ENCODE data around the gene DAZL. TPM values are rescaled to one million over a fixed set of nuclear protein-coding genes. Genes with fewer than 3 reads are reported as not detected.

The DAZL gene
- total and polyA plus RNA-seq, 9 of the 15 experiments (the other 6 are each of a cell fraction or from before 2014, with no cell fraction given) = not detected

DNA sequence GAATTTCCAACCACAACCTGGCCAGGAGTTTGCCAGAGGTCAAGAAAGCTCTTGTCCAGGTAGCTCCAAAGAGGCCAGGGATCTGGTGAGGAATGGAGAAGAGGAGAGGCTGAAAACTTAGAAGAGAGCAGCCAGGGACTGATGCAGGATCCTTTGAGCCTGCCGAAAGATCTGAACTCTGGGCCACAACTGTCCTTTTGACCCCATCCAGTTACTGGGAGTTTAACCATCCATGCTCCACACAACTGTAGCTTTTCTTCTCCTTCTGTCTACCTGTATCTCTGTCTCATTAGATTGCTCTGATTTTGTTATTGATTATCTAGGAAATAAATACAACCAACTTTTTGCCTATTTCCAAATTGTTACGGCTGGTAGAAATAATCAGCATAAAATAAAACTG, 36.7 kb downstream of the DAZL start:
- FAIRE-seq (no peak), ATAC-seq (no peak), DNase-seq (ENCODE audit: extremely low read depth in 1 of 4, low spot score in 3 of 4) (no peak)
- Histone ChIP-seq H3K4me2 (ENCODE audit: insufficient read depth, low read length) (no peak overlapping the region), H2AFZ (ENCODE audit: low read depth, low read length) (no peak overlapping the region), H3K4me3 (no peak overlapping the region), H3K36me3 (ENCODE audit: control insufficient read depth, insufficient read depth, low read length) (no peaks in the 10 kb centered on the region), H3K9me3 (replicated peaks; ENCODE audit: control insufficient read depth, insufficient read depth, low read depth, low read length) (no peaks in the 10 kb centered on the region), H3K4me1 (replicated peaks in 1 of 2; ENCODE audit: control insufficient read depth in 2 of 2, insufficient read depth in 2 of 2, low read length in 2 of 2) (no peaks in the 10 kb centered on the region), H4K20me1 (replicated peaks; ENCODE audit: control insufficient read depth, insufficient read depth, low read length) (no peaks in the 10 kb centered on the region), H3K9ac (ENCODE audit: insufficient read depth in 1 of 2, low read depth in 2 of 2, low read length in 2 of 2) (no peak overlapping the region), H3K27ac (ENCODE audit: extremely low read depth, low read depth, low read length) (no peak overlapping the region), H3K27me3 (ENCODE audit: control insufficient read depth in 2 of 2, insufficient read depth in 2 of 2, low read length in 2 of 2) (peaks cover 0 to 4% of the 10 kb centered on the region in 2 experiments; a peak in 3 of 5 replicates), H3K79me2 (ENCODE audit: control insufficient read depth, insufficient read depth, low read length) (no peaks in the 10 kb centered on the region), H3K9me1 (ENCODE audit: control insufficient read depth, insufficient read depth, low read length) (no peaks in the 10 kb centered on the region)
- 4% methylated on average over 2 of the region's 2 CpGs for WGBS (ENCODE audit: insufficient coverage, low coverage, missing lambda C conversion rate)
- no TSS peak for BruUV-seq (replicated peaks)
- in situ Hi-C loops (cut with MboI) (no loop called here), intact Hi-C loops (cut with micrococcal nuclease) (no loop called here)
- ChIA-PET POLR2A (interaction anchor here (1.0 to 1.1 kb wide), 2 partner anchors 8 to 13 kb away, joined by 4 to 5 read pairs; no protein-coding TSS in a partner anchor), CTCF (ENCODE audit: low intra/inter-chr PET ratio) (no interaction called here)
- TF ChIP-seq, protein P1, sequence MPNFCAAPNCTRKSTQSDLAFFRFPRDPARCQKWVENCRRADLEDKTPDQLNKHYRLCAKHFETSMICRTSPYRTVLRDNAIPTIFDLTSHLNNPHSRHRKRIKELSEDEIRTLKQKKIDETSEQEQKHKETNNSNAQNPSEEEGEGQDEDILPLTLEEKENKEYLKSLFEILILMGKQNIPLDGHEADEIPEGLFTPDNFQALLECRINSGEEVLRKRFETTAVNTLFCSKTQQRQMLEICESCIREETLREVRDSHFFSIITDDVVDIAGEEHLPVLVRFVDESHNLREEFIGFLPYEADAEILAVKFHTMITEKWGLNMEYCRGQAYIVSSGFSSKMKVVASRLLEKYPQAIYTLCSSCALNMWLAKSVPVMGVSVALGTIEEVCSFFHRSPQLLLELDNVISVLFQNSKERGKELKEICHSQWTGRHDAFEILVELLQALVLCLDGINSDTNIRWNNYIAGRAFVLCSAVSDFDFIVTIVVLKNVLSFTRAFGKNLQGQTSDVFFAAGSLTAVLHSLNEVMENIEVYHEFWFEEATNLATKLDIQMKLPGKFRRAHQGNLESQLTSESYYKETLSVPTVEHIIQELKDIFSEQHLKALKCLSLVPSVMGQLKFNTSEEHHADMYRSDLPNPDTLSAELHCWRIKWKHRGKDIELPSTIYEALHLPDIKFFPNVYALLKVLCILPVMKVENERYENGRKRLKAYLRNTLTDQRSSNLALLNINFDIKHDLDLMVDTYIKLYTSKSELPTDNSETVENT (CRISPR knock-in tag; IDR thresholded peaks at IDR 0.05) = no peak

DNA sequence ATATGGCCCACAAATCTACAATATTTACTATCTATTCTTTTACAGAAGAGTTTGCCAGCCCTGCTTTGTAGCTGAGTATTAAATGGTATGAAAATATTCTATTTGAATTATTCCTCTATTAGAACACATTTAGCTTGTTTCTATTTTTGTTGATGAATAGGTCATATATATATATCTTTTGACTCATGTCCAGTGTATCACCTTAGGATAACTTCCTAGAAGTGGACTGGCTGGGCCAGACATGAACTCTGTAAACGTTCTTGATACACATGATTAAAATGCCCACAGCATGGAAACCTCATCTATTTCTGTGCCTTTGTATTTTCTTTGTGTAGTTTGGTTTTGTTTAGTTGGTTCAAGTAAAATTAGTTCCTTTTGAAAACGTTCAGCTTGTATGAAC, 37.1 kb downstream of the DAZL start:
- H3K27me3 ChIP-seq (ENCODE audit: control insufficient read depth in 2 of 2, insufficient read depth in 2 of 2, low read length in 2 of 2) = peaks cover 0 to 4% of the 10 kb centered on the region in 2 experiments; a peak in 3 of 5 replicates
- H2AFZ ChIP-seq (ENCODE audit: low read depth, low read length) = no peak overlapping the region
- no peaks in the 10 kb centered on the region for H3K36me3 ChIP-seq (ENCODE audit: control insufficient read depth, insufficient read depth, low read length)
- no peaks in the 10 kb centered on the region for H3K9me1 ChIP-seq (ENCODE audit: control insufficient read depth, insufficient read depth, low read length)
- no peak for DNase-seq (ENCODE audit: extremely low read depth in 1 of 4, low spot score in 3 of 4)
- no peaks in the 10 kb centered on the region for H3K9me3 ChIP-seq (replicated peaks; ENCODE audit: control insufficient read depth, insufficient read depth, low read depth, low read length)
- H3K79me2 ChIP-seq (ENCODE audit: control insufficient read depth, insufficient read depth, low read length) = no peaks in the 10 kb centered on the region
- no peak overlapping the region for H3K4me2 ChIP-seq (ENCODE audit: insufficient read depth, low read length)
- intact Hi-C loops (cut with micrococcal nuclease) (no loop called here), in situ Hi-C loops (cut with MboI) (no loop called here)
- no peaks in the 10 kb centered on the region for H3K4me1 ChIP-seq (replicated peaks in 1 of 2; ENCODE audit: control insufficient read depth in 2 of 2, insufficient read depth in 2 of 2, low read length in 2 of 2)
- FAIRE-seq = no peak
- no TSS peak for BruUV-seq (replicated peaks)
- POLR2A ChIA-PET = interaction anchor here (0.7 to 1.1 kb wide), 3 partner anchors 8 to 13 kb away, joined by 3 to 5 read pairs (median 4); no protein-coding TSS in a partner anchor
- no peaks in the 10 kb centered on the region for H4K20me1 ChIP-seq (replicated peaks; ENCODE audit: control insufficient read depth, insufficient read depth, low read length)
- H3K9ac ChIP-seq (ENCODE audit: insufficient read depth in 1 of 2, low read depth in 2 of 2, low read length in 2 of 2) = no peak overlapping the region
- CTCF ChIA-PET (ENCODE audit: low intra/inter-chr PET ratio) = no interaction called here
- ATAC-seq = no peak
- H3K27ac ChIP-seq (ENCODE audit: extremely low read depth, low read depth, low read length) = no peak overlapping the region
- 0% methylated on average over 2 of the region's 2 CpGs for WGBS (ENCODE audit: insufficient coverage, low coverage, missing lambda C conversion rate)
- H3K4me3 ChIP-seq = no peak overlapping the region
- TF ChIP-seq GABPA (tag; conservative IDR thresholded peaks at IDR 0.05; ENCODE audit: low read depth) (no peak), FOXO4 (CRISPR knock-in tag; IDR thresholded peaks at IDR 0.05) (no peak), TEAD4 (IDR thresholded peaks at IDR 0.05; ENCODE audit: low read length) (no peak), TEAD4 (CRISPR knock-in tag; IDR thresholded peaks at IDR 0.05; ENCODE audit: borderline replicate concordance) (no peak), SMARCA5 (IDR thresholded peaks at IDR 0.05) (no peak), ILF3 (IDR thresholded peaks at IDR 0.05; ENCODE audit: borderline replicate concordance) (no peak), MBD2 (IDR thresholded peaks at IDR 0.05; ENCODE audit: borderline replicate concordance, low read depth) (no peak), ARNT (IDR thresholded peaks at IDR 0.05) (no peak), MED1 (CRISPR knock-in tag; IDR thresholded peaks at IDR 0.05; ENCODE audit: borderline replicate concordance) (no peak), CHD4 (IDR thresholded peaks at IDR 0.05; ENCODE audit: insufficient read depth, insufficient replicate concordance, low read depth, low read length, poor library complexity, severe bottlenecking) (no peak)
- TF ChIP-seq, protein P2, sequence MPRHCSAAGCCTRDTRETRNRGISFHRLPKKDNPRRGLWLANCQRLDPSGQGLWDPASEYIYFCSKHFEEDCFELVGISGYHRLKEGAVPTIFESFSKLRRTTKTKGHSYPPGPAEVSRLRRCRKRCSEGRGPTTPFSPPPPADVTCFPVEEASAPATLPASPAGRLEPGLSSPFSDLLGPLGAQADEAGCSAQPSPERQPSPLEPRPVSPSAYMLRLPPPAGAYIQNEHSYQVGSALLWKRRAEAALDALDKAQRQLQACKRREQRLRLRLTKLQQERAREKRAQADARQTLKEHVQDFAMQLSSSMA (CRISPR knock-in tag; IDR thresholded peaks at IDR 0.05) = no peak
